Effector CD8-positive, alpha-beta T cell (primary cell): Measurements from ENCODE around the gene CUTA.
A peak's percentile ranks its signal among the peaks of the same experiment; 100 is the strongest.

Experiments used
- DNase-seq: peaks from one replicate; lab custom pipeline; 2025; lab: John Stamatoyannopoulos, UW

CUTA gene

DNA sequence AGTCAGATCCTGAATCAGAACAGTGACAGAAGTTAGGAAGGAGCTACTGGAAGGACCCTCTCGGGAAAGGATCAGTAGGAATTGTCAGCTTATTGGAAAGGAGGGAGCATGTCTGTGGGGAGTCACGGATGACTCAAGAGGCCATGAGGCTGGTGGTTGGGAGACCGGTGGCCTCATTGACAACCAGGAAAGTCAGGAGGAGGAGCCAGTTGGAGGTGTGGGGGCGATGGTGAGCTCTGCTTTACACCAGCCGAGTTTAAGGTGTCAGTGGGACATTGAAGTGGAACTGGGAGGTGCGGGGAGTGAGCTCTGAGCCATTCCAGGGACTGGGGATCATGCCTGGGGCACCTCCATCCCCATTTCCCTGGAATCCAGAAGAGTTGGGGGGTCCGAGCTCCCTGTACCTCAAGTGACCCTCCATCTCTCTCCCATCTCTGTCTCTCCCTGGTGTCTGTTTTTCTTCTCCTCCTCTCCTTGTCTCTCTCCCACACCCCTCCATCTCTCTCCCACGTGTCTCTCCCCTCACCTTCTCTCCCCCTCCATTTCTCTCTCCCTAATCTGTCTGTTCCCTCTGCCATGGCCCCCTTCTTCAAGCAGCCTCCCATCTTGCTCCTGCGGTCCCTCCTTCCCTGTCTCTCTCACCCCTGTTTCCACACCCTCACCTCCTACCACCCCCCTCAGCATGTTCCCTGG lies 22.2 kb upstream of the CUTA start:
- no peak for DNase-seq

DNA sequence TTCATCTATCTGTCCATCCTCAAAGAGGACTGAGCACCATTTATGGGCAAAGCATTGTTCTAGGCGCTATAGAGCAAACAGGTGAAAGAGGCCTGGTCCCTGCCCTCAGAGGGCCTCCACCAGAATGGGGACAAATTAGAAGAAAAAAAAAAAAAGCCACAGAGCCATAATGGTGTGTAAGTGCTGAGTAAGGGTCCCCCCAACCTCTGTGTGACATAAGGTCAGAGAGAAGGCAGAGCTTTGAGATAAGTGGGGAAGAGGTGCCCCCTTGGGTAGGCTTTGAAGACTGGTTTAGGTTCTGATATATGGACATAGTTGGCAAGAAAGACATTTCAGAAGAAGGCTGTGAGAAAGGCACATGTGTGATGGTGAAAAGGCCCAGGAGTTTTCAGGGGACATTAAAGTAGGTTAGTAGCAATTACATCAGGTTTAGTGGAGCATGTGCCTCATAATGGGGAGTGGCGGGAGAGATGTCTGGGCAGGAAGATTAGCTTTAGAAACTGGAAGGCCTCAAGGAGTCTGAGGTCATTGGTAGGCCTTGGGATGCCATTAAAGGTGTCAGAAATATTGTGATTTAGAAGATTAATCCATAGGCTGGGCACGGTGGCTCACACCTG lies 21.2 kb upstream of the CUTA start:
- DNase-seq = no peak

GRCh38 chr6:33437666-33438065 lies 19.8 kb upstream of the CUTA start:
- DNase-seq = no peak

GRCh38 chr6:33434961-33435360 lies 17.1 kb upstream of the CUTA start:
- no peak for DNase-seq

DNA sequence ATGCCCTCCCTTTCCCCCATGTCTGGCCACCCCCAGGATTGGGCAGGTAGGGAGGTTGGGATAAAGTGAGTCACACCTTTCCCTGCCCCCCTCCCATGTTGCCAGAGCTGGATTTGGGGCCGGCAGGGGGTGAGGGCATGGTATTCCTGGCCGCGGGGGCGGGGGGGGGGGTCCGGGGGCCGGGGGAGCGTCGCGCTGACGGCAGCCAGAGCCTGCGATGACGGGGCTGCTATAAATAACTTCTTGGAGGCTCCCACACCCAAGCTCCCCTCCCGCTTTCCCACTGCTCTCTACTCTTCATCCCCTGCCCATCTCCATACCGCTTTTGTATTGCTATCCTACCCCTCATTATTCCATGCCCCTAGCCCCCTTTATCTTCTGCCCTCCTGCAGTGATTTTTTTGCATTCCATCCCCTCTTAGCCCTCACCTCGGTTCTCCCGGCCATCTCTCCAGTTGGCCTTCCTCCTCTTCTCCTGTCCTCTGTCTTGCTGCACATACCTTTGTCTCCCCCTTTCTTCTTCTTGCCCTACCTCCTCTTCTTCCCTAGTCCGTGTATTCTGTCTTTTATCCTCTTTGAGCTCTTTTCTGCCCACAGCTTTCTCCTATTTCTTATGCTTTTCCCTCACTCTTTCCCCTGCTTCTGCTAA lies 15.8 kb upstream of the CUTA start:
- DNase-seq = no peak

DNA sequence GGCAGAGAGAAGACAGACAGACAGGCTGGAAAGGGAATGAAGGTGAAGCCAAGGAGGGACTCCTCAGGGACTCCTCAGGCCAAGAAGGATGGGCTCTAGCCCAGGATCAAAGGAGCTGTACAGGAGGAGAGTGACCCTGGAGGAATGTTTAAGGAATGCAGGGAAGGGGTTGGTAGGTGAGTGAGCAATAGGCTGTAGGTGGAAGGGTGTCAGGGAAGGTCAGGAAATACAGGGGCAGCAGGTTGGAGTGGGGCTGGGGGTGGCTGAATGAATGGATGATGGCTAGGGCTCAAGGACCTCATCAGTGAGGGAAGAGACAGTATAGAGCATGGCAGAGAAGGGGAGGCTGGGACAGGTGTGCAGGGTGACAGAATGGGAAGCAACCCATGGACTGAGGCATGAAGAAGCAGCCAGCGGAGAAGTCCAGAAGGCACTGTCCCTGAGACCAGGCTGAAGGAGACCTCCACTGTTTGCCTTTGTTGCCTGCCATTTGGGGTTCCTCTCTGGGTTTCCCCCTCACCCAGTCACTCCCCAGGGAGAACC lies 15.2 kb upstream of the CUTA start:
- no peak for DNase-seq

DNA sequence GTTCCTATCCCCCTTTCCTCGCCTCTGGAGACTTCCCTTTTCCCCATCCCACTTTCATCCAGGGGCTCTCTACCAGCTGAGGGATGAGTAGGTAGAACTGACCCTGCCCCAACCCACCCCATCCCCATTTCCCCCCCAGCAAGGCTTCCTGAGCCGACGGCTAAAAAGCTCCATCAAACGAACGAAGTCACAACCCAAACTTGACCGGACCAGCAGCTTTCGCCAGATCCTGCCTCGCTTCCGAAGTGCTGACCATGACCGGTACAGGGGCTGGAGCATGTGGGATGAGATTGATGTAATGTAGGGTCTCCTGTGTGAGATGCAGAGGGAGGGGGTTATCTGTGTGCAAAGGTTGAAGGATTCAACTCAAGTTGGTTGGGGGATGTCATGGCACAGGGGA lies 14.6 kb upstream of the CUTA start:
- DNase-seq = no peak

DNA sequence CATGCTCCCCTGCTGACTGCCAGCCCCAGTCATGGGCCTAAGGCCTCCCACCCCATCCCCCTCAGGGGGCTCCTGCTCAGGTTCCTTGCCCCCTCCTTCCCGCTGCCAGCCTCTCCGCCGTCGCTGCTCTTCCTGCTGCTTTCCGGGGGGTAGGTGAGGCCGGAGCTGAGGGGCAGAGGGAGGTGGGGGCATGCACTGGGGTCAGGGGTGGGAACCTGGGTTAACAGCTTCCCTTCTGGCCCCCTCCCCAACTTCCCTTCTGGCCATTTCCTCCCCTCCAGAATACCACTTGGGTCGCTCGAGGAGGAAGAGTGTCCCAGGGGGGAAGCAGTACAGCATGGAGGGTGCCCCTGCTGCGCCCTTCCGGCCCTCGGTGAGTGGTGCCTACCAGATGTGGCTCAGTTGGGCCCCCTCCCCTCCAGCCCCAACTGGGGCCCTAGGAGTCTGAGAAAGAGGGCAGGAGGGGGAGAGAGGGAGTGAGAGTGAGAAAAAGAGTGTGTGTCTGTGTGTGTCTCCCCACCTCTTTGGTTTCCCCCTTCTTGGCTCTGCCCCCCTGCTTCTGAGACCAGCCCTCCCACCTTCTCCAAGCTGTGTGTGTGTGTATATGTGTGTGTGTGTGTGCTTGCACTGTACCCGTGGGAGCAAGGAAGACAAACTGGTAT lies 14.1 kb upstream of the CUTA start:
- no peak for DNase-seq

DNA sequence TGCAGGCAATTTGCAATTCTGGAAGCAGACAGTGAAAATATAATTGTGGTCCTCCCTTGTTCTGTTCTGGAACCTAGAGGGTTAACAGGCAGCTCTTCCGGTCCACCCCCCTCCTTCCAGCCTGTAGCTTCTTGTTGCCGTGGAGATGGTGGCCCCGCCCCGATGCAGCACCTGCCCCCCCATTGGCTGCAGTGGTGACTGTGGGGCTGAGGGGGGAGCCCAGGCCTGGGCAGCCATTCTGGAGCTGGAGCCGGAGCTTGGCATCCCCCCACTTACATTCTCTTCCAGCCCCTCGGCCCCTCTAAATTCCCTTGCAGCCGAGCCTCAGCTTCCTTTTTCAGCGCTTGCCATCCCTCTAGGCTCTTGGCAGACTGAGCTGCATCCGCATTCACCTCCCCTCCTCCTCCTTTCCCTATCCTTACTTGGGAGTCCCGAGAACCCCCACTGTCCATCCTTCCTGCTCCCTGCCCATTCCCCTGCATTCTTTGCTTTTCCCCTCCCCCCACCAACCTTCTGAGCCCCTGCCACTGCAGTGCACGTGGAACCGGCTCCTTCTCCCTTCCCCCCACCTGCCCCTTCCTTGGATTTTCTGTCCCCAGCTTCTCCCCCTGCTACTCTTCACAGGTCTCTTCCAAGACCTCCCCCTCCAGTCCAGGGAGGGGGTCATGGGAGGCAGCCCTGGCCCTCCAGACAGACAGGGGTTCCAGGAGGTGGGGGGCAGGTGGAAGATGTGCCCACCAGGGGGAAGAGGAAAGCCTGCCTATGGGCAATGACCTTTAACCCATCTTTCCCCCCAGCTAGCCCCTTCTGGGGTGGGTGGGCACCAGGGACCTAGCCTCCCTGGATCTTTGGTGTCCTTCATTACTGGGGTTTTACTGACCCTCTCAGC lies 13.3 kb upstream of the CUTA start:
- peak; percentile 80 for DNase-seq

DNA sequence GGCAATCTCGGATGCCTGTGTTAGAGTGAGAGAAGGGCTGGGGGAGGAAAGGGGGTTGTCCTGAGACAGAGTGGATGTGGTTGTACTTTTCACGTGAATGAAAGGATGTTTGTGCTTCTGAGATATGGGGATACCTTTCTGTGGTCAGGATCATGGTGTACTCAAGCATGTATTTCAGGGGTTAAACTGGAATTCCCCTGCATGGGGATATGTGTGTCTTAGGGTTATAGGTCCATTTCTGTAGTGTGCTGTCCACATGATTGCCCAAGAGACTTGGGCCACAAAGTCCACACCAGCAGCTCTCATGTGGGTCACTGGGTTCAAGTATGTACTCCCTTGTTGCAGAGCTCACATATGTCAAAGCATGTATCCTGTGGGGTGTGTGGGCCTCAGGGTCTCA lies 12.4 kb upstream of the CUTA start:
- no peak for DNase-seq

- DNase-seq = no peak
Measured at GRCh38 chr6:33429750-33430052, 11.8 kb upstream of the CUTA start.

- no peak for DNase-seq
Measured at GRCh38 chr6:33428966-33429749, 11.3 kb upstream of the CUTA start.

- DNase-seq = no peak
Measured at GRCh38 chr6:33428224-33428965, 10.5 kb upstream of the CUTA start.

DNA sequence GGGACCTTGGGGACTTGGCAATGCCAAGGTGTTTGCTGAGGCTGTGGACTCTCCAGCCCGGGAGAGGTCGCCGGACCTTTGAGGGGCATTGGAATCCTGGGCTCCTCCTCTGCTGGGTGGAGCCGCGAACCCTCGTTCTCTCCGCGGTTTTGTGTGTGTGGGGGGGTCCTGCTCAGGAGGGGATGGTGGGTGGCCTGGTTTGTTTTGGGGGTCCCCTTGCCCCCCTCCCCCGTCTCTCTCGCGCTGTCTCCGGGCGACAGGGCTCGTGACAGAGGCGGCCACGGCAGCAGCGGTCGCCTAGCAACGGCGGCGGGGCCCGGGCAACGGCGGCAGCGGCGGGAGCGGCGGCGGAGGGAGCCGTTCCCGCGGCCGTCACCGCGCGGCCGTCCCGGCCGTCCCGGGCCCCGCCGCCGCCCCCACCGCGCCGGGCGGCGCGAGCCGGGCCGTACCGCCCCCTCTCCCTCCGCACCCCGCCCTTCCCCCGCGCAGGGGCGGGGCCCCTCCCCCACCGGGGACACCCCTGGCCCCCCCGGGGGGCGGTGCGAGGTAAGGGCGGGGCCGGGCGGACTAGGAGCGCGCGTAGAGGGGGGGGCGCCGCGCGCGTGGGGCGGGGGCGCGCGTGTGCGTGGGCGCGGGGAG lies 9.8 kb upstream of the CUTA start:
- DNase-seq = peak; percentile 59

- peak; percentile 49 for DNase-seq
Measured at GRCh38 chr6:33426590-33427511, 8.9 kb upstream of the CUTA start.

DNA sequence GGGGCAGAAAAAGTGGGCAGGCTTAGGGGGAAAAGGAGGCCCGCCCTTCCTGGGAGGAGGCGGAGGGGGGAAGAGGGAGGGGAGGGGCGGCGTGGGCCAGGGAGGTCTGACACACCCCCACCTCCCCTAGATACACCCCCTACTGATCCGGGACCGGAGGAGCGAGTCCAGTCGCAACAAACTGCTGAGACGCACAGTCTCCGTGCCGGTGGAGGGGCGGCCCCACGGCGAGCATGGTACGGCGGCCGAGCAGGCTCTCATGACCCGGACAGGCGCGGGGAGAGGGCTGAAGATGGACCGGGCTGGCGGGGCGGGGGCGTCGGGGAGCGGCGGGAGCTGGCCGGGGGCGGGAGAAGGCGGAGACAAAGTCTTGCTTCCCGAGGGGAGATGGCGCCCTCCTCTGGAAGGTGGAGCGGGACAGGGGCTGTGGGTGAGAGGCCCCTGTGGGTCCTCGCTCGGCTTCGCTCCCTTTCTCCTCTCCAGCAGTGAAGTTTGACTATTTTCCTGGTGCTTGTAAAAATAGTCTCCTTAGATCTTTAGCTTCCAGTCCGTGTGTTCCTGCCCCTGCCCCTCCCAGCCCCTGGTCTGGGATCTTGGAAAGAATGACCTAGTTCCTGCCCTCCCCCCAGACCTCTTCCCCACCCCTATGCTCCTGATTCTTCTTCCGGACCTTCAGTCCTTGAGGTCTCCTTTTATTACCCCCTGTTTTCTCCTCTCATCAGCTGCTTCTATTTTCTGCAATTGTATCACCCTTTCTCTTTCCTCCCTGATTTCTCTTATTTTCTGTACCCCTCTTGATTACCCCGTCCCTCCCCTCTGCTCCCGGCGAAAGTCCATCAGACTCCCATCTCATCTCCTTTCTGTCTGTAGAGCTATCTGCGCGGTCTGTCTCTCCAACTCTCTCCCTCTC lies 8.0 kb upstream of the CUTA start:
- peak; percentile 79 for DNase-seq

GRCh38 chr6:33424855-33425667 lies 7.2 kb upstream of the CUTA start:
- DNase-seq = no peak
